HG03558 (cell line): ENCODE data around the gene SPC25.

Experiments used
- ATAC-seq: cut with Tn5 transposase; IDR thresholded peaks from one replicate; pipeline ENCODE4 v1.9.1; 2021; ENCODE audit warnings: moderate number of reproducible peaks; ENCODE audit not compliant: unreplicated experiment; ENCODE audit errors: extremely low read depth

The SPC25 gene

GRCh38 chr2:168850846-168851245 is 39.4 kb downstream of the SPC25 start:
- no peak for ATAC-seq

DNA sequence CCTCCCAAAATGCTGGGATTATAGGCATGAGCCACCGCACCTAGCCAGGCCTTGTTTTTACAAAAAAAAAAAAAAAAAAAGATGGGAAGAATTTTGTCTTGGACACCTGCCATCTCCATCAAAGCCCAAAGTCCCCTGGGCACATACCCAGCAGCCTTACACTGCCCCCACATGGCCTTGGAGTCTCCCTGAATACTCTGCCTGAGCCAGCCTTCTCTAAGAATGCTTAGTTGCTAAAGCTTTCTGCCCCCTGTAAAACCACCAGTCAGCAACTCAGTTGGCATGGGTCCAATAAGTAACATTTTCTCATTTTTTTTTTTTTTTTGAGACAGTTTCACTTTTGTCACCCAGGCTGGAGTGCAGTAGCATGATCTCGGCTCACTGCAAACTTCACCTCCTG is 40.6 kb downstream of the SPC25 start:
- no peak for ATAC-seq

GRCh38 chr2:168848225-168848624 is 42.0 kb downstream of the SPC25 start:
- ATAC-seq, result no peak

DNA sequence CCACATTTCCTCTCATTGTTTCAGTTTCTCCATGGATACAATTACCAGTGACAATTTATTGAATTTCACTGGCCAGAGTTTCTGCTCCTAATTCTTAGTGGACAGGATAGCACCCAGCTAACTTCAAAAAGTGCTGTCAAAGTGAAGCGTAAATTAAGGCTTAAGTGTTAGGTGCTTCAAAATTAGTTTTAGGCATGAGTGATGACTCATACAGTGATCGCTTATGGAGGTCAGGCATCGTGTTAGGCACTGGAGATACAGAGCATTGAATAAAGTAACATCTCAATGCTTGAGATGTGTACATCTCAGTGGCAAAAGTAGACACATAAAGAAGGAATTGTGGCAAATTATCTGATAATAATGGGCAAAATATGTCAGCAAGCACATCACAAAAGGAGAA is 47.0 kb downstream of the SPC25 start:
- ATAC-seq, result no peak

- ATAC-seq, result no peak
Observed at GRCh38 chr2:168841445-168841844, 48.8 kb downstream of the SPC25 start.

GRCh38 chr2:168835969-168836368 is 54.3 kb downstream of the SPC25 start:
- no peak for ATAC-seq

- no peak for ATAC-seq
Observed at GRCh38 chr2:168831662-168832061, 58.6 kb downstream of the SPC25 start.

- no peak for ATAC-seq
Observed at GRCh38 chr2:168830958-168831357, 59.3 kb downstream of the SPC25 start.

DNA sequence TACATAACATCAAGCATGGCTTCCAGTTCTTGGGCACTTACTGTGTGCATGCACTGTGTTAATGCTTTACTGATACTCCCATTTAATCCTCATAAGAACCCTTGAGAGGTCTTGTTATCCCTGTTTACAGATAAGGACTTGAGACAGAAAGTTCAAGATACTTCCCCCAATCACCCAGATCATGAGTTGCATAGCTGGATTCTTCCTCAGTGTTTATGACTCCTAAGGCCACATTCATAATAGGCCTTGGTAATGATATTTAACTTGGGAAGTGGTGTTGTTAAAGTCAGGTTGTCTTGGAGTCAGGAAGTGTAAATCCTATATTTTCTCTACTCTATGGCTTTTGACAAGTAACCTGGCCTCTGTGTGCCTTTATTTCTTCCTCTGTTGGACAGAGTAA is 65.1 kb downstream of the SPC25 start:
- ATAC-seq, result no peak

GRCh38 chr2:168821992-168822391 is 68.2 kb downstream of the SPC25 start:
- no peak for ATAC-seq

GRCh38 chr2:168821577-168821976 is 68.7 kb downstream of the SPC25 start:
- ATAC-seq, result no peak
